B cell (primary cell): ENCODE data around the gene DNAAF8. TPM values are rescaled to one million over a fixed set of nuclear protein-coding genes. Genes with fewer than 3 reads are reported as not detected.

Source experiments
- ATAC-seq: fragments of 200-7000 bp; cut with Tn5 transposase; one replicate; pipeline ENCODE4 v1.10.0; 2021; ENCODE audit warnings: low read depth, mild to moderate bottlenecking, moderate number of reproducible peaks, moderate library complexity
- CTCF ChIA-PET: fragments of 350-600 bp; sonication (Branson Sonifier 250); formaldehyde crosslinking; loops from one replicate; lab custom pipeline; 2021; ENCODE audit warnings: antibody characterized with exemption, inconsistent platforms; lab: Charles Lee
- POLR2A ChIA-PET: fragments of 350-600 bp; sonication (Branson Sonifier 250); formaldehyde crosslinking; loops from one replicate; lab custom pipeline; 2021; ENCODE audit warnings: antibody characterized with exemption; lab: Charles Lee
- DNase-seq: peaks from one replicate; pipeline ENCODE4 v3.0.0; 2013
- H2AFZ ChIP-seq: 2 replicates; pipeline ENCODE4 v1.6.1; 2012; ENCODE audit warnings: mild to moderate bottlenecking, low read depth, low read length; ENCODE audit not compliant: insufficient read depth, poor library complexity, severe bottlenecking
- H3K27ac ChIP-seq, 2 donors: 1 replicate in 1 of 2; 2 replicates in 1 of 2; pipeline ENCODE4 v1.5.1; 2012 to 2013; ENCODE audit warnings: low read length in 2 of 2, mild to moderate bottlenecking in 2 of 2, moderate library complexity in 1 of 2
- H3K27me3 ChIP-seq, 4 experiments: fragments of 200-600 bp in 1 of 4; sonication (generic) in 1 of 4; replicated peaks in 1 of 4; 1 replicate in 2 of 4; 2 replicates in 2 of 4; pipeline versions ENCODE4 v1.6.1 to v1.7.0; 2013 to 2016; ENCODE audit warnings: low read length in 3 of 4, mild to moderate bottlenecking in 2 of 4, mixed read lengths in 1 of 4, moderate library complexity in 1 of 4; ENCODE audit not compliant: insufficient read depth in 4 of 4, control insufficient read depth in 3 of 4; ENCODE audit errors: control extremely low read depth in 1 of 4
- H3K36me3 ChIP-seq, 2 experiments: replicated peaks in 1 of 2; 1 replicate in 1 of 2; 2 replicates in 1 of 2; pipeline versions ENCODE4 v1.6.1 to v1.7.1; 2013; ENCODE audit warnings: low read length in 1 of 2; ENCODE audit not compliant: insufficient read depth in 2 of 2, control insufficient read depth in 1 of 2; ENCODE audit errors: control extremely low read depth in 1 of 2, extremely low read depth in 1 of 2
- H3K4me1 ChIP-seq, 2 donors: fragments of 200-600 bp in 1 of 2; sonication (generic) in 1 of 2; 1 replicate in 1 of 2; 2 replicates in 1 of 2; pipeline versions ENCODE4 v1.5.1 to v1.6.1; 2013 to 2017; ENCODE audit warnings: low read length in 2 of 2; ENCODE audit not compliant: control insufficient read depth in 2 of 2, insufficient read depth in 2 of 2
- H3K4me2 ChIP-seq: replicated peaks from 2 replicates; pipeline ENCODE3; 2012; ENCODE audit warnings: mild to moderate bottlenecking, low read depth, low read length; ENCODE audit not compliant: poor library complexity, severe bottlenecking
- H3K4me3 ChIP-seq, 5 experiments: fragments of 200-600 bp in 1 of 5; sonication (generic) in 1 of 5; 1 replicate in 3 of 5; 2 replicates in 2 of 5; pipeline versions ENCODE4 v1.5.1 to v1.7.0; 2011 to 2016; ENCODE audit warnings: low read length in 4 of 5, mild to moderate bottlenecking in 4 of 5, low read depth in 2 of 5, control low read depth in 1 of 5, moderate library complexity in 1 of 5; ENCODE audit not compliant: insufficient read depth in 1 of 5; ENCODE audit errors: control extremely low read depth in 1 of 5, extremely low read depth in 1 of 5
- H3K79me2 ChIP-seq: fragments of 200-600 bp; sonication (generic); one replicate; pipeline ENCODE4 v1.6.0; 2016; ENCODE audit warnings: low read length; ENCODE audit not compliant: control insufficient read depth, insufficient read depth
- H3K9ac ChIP-seq: fragments of 200-600 bp; sonication (generic); 2 replicates; pipeline ENCODE4 v1.6.1; 2017; ENCODE audit warnings: mild to moderate bottlenecking, low read length, moderate library complexity
- H3K9me3 ChIP-seq, 3 donors: one replicate each; pipeline versions ENCODE4 v1.6.1 to v1.7.1; 2013; ENCODE audit warnings: low read length in 2 of 3; ENCODE audit not compliant: control insufficient read depth in 2 of 3, insufficient read depth in 1 of 3; ENCODE audit errors: control extremely low read depth in 1 of 3
- H4K20me1 ChIP-seq: 2 replicates; pipeline ENCODE4 v1.6.0; 2012; ENCODE audit warnings: mild to moderate bottlenecking, low read length; ENCODE audit not compliant: insufficient read depth, control insufficient read depth, poor library complexity, severe bottlenecking
- H3K27ac Mint-ChIP-seq: one replicate; pipeline ENCODE4 v1.8.0; 2021; ENCODE audit warnings: mixed read lengths
- H3K27me3 Mint-ChIP-seq: one replicate; pipeline ENCODE4 v1.8.0; 2021; ENCODE audit warnings: mixed read lengths
- H3K4me1 Mint-ChIP-seq: one replicate; pipeline ENCODE4 v1.8.0; 2021; ENCODE audit warnings: mixed read lengths
- H3K4me3 Mint-ChIP-seq: one replicate; pipeline ENCODE4 v1.8.0; 2021; ENCODE audit warnings: mixed read lengths
- H3K9me3 Mint-ChIP-seq: one replicate; pipeline ENCODE4 v1.8.0; 2022; ENCODE audit warnings: mixed read lengths; ENCODE audit not compliant: insufficient read depth
- CTCF ChIP-seq: fragments of 200-600 bp; IDR thresholded peaks from one replicate; pipeline ENCODE4 v1.8.0; 2022; ENCODE audit warnings: antibody characterized with exemption, mild to moderate bottlenecking
- EZH2 ChIP-seq: IDR thresholded peaks from 2 replicates; pipeline ENCODE4 v1.6.1; 2012; ENCODE audit warnings: borderline replicate concordance, low read depth, mild to moderate bottlenecking, moderate library complexity, low read length; ENCODE audit not compliant: insufficient read depth, poor library complexity, severe bottlenecking
- WGBS: methylation state at CpG from one replicate; pipeline ENCODE4 v1.1.5; 2013; ENCODE audit warnings: missing lambda C conversion rate; ENCODE audit not compliant: insufficient coverage; 5-methylcytosine and 5-hydroxymethylcytosine counted together
- intact Hi-C: fragments of 100-400 bp; cut with micrococcal nuclease; formaldehyde crosslinking; loops from one replicate; pipeline ENCODE4 v1.10.0; 2022
- polyA plus RNA-seq: library from polyadenylated mRNA; depleted of rRNA; stranded (reverse); fragments of >200 nt; gene quantifications from 2 replicates; pipeline ENCODE4 v1.2.3, GENCODE V29; 2012
- total RNA-seq, 2 donors: library from RNA; stranded (reverse); fragments of 120-200 nt in 1 of 2; gene quantifications; 1 replicate in 1 of 2; 2 replicates in 1 of 2; pipeline versions ENCODE4 v1.2.3 to v1.2.4, GENCODE V29; 2013 to 2022

The DNAAF8 gene
- total and polyA plus RNA-seq, 2 donors (not counting 1 experiment from before 2014, with no cell fraction given): 0.09 to 0.44 TPM

GRCh38 chr16:4775005-4775404 is 40.7 kb downstream of the DNAAF8 start:
- H3K4me2 ChIP-seq: no peak overlapping the region

DNA sequence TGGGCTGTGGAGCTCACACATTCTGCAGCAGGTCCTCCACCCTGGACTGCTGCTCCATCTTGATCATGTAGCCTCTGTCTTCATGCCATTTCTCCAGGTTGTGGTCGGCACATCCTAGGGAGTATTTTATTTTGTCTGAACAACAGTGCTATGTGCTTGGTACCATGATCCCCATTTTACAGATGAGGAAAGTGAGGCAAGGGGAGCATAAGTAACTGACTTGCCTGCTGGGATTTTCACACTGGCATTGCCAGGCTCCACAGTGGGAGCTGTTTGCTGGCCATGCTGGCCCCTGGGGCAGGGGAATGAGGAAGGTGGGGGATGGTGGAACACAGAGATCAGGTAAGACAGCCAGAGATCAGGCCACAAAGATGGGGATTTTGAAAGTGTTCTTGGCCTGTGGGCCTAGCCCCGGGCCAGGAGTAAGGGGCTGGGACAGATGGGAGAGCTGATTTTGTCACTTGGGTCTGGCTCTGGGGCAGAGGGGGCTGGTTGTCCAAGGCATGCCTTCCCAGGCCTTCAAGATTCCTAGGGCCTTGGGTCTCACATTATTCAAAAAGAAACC is 41.9 kb downstream of the DNAAF8 start:
- H3K27me3 ChIP-seq: no peaks in the 10 kb centered on the region
- no peak overlapping the region for H3K4me3 ChIP-seq
- Mint-ChIP-seq H3K27me3 (no peaks in the 10 kb centered on the region), H3K4me3 (no peak overlapping the region), H3K4me1 (no peaks in the 10 kb centered on the region), H3K9me3 (no peaks in the 10 kb centered on the region), H3K27ac (no peak overlapping the region)
- intact Hi-C loops: no loop called here
- no peak overlapping the region for H2AFZ ChIP-seq
- no peak overlapping the region for H3K4me2 ChIP-seq
- WGBS: 96% methylated on average over 2 of the region's 2 CpGs
- TF ChIP-seq EZH2 (no peak), CTCF (no peak)
- H3K36me3 ChIP-seq: no peaks in the 10 kb centered on the region
- ATAC-seq (no peak), DNase-seq (no peak)
- no peak overlapping the region for H3K9ac ChIP-seq
- CTCF ChIA-PET: no interaction called here
- H4K20me1 ChIP-seq: no peaks in the 10 kb centered on the region
- no peak overlapping the region for H3K27ac ChIP-seq
- H3K79me2 ChIP-seq: no peaks in the 10 kb centered on the region
- no peaks in the 10 kb centered on the region for H3K4me1 ChIP-seq
- no peaks in the 10 kb centered on the region for H3K9me3 ChIP-seq
- POLR2A ChIA-PET: no interaction called here

More at GRCh38 chr16:4775005-4775404, 40.7 kb downstream of the DNAAF8 start:
- Mint-ChIP-seq H3K9me3 (no peaks in the 10 kb centered on the region), H3K27me3 (no peaks in the 10 kb centered on the region), H3K27ac (no peak overlapping the region), H3K4me1 (no peaks in the 10 kb centered on the region), H3K4me3 (no peak overlapping the region)
- Histone ChIP-seq H3K9me3 (no peaks in the 10 kb centered on the region), H3K36me3 (no peaks in the 10 kb centered on the region), H4K20me1 (no peaks in the 10 kb centered on the region), H3K27me3 (no peaks in the 10 kb centered on the region), H3K79me2 (no peaks in the 10 kb centered on the region), H2AFZ (no peak overlapping the region), H3K4me3 (no peak overlapping the region), H3K27ac (no peak overlapping the region), H3K4me1 (no peaks in the 10 kb centered on the region), H3K9ac (no peak overlapping the region)
- intact Hi-C loops: no loop called here
- WGBS: 93% methylated on average over 11 of the region's 13 CpGs
- TF ChIP-seq CTCF: no peak
- TF ChIP-seq EZH2: no peak
- ChIA-PET CTCF (no interaction called here), POLR2A (no interaction called here)
- ATAC-seq (no peak), DNase-seq (no peak)
